NCI-H187 (cell line): ENCODE data around the gene DRC3.

Experiments used
- DNase-seq, 2 experiments: peaks; one replicate each; lab custom pipeline; 2025; lab: John Stamatoyannopoulos, UW

The DRC3 gene

DNA sequence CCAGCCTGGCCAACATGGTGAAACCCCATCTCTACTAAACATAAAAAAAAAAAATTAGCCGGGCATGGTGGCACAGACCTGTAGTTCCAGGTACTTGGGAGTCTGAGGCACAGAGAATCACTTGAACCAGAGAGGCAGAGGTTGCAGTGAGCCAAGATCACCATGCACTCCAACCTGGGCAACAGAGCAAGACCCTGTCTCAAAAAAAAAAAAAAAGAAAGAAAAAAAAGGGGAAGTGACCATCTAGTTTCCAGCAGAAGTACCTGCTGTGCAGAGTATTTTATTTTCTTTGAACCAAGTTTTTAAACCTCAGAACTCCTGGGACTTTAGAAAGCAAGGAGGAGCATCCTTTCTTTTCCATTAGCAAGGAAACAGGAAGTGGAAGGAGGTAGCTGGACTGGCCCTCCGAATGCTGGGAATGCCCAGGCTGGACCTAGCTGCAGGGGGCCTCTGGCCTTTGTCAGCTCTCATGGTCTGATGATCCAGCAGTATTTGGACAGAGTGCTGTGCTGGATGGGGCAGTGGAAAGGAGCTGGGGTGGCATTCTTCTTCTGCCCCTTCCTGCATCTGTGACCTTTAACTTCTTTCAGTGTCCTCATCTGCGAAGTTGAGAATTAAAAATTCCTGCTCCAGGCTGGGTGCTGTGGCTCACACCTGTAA, 73.2 kb downstream of the DRC3 start:
- no peak for DNase-seq

DNA sequence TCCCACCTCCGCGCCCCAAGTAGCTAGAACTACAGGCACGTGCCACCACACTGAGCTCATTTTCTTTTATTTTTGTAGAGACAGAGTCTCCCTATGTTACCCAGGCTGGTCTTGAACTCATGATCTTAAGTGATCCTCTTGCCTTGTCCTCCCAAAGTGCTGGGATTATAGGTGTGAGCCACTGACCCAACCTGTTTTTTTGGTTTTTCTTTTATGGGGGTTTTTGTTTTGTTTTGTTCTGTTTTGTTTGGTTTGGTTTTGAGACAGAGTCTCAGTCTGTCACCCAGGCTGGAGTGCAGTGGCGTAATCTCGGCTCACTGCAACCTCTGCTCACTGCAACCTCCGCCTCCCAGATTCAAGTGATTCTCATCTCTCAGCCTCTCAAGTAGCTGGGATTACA, 82.9 kb downstream of the DRC3 start:
- DNase-seq: no peak

DNA sequence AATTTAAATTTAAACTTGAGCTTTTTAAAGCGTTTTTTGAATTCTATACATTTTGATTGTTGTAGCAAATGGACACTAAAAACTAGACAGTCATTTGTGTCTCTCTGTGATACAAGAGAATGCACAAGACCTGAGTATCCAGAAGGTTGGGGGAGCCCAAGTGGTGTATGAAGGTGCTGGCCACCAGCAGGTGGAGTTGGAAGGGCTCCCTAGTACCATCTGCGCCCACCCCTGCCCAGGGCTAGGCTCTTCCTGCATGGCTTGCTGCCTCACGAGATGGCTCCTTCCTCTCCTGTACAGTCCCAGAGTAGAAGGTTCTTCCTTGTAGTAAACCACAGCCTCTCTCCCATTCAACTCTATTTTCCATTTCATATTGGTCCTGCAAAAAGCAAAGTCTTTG, 83.6 kb downstream of the DRC3 start:
- DNase-seq: no peak

DNA sequence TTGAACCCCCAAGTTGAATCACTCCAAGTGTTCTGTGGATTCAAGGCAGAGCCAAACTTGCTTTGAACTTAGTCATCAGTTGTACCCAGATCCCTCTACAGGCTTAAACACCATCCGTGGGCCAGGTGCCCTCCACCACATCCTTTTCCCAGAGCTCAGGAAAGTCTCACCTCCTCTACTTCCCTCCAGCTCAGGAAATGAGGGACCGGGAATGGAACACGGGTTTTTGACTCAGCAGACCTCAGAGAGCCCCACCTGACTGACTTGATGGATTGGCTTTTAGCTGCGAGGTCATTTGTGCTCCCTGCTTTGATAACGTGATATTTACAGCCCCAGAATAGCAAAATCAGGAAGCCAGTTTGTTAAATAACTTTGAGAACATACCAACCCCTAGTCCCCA, 86.6 kb downstream of the DRC3 start:
- DNase-seq: no peak

DNA sequence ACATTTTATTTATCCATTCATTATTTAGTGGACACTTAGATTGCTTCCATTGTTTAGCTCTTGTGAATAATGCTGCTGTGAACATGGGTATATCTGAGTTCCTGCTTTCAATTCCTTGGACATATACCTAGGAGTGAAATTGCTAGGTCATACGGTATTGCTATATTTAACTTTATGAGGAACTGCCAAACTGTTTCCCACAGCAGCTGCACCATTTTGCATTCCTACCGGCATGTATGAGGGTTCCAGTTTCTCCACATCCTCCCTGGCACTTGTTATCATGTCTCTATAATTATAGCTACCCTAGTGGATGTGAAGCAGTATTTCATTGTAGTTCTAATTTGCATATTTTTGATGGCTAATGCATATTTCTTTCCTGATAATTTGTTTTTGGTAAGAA, 91.4 kb downstream of the DRC3 start:
- DNase-seq: no peak

DNA sequence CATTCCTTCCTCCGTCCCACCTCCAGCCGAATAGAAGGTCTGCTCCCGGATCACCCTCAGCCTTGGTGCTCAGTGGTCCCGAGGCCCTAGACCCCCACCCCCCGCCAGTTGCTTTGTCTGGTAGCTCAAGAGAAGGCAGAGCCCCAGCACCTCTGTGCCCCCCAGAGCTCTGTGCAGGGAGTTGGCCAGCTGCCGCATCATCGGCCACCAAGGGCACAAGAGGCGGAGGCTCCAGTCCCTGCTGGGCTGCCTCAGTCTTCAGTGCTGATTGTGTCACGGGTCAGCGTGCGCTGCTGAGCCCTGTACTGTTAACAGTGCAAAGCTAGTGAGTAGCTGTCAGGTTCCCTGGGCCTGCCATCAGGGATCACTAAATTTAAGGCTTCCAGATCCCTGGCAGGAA, 92.9 kb downstream of the DRC3 start:
- no peak for DNase-seq
